Activated T-cell treated with anti-CD3 and anti-CD28 coated beads for 4 hours (primary cell): Measurements from ENCODE around the gene GALC.
"Not testable (repeated sequence)": the region's sequence is repeated elsewhere in the genome, so short reads cannot be mapped to it uniquely, and the experiment has no call there.

Experiments used
- DNase-seq: peaks from one replicate; pipeline ENCODE4 v3.0.0-alpha.2; 2020

The GALC gene

GRCh38 chr14:87992718-87993628 is at the start of gene GALC:
Gene GALC (minus strand): TSS chr14:87993182. CDS start chr14:87993164, 18 bp downstream.
- DNase-seq, result peak; percentile 86

- no peak for DNase-seq
Observed at GRCh38 chr14:88040146-88040545, 47.2 kb upstream of the GALC start.

GRCh38 chr14:88039197-88039596 is 46.2 kb upstream of the GALC start:
- no peak for DNase-seq

GRCh38 chr14:88037325-88037724 is 44.3 kb upstream of the GALC start:
- DNase-seq, result no peak

GRCh38 chr14:88036422-88036821 is 43.4 kb upstream of the GALC start:
- no peak for DNase-seq

GRCh38 chr14:88034076-88034475 is 41.1 kb upstream of the GALC start:
- no peak for DNase-seq

- DNase-seq, result no peak
Observed at GRCh38 chr14:88032373-88032772, 39.4 kb upstream of the GALC start.

- DNase-seq, result no peak
Observed at GRCh38 chr14:88030892-88031291, 37.9 kb upstream of the GALC start.

- no peak for DNase-seq
Observed at GRCh38 chr14:88030079-88030478, 37.1 kb upstream of the GALC start.

GRCh38 chr14:88029500-88029899 is 36.5 kb upstream of the GALC start:
- DNase-seq, result no peak

GRCh38 chr14:88026890-88027289 is 33.9 kb upstream of the GALC start:
- DNase-seq, result no peak

- DNase-seq, result no peak
Observed at GRCh38 chr14:88025313-88025712, 32.3 kb upstream of the GALC start.

- not testable (repeated sequence) for DNase-seq
Observed at GRCh38 chr14:88024252-88025086, 31.5 kb upstream of the GALC start.

GRCh38 chr14:88023658-88024187 is 30.7 kb upstream of the GALC start:
- DNase-seq, result no peak

GRCh38 chr14:88017535-88017934 is 24.6 kb upstream of the GALC start:
- no peak for DNase-seq

- no peak for DNase-seq
Observed at GRCh38 chr14:88016768-88017167, 23.8 kb upstream of the GALC start.

GRCh38 chr14:88013750-88014349 is 20.9 kb upstream of the GALC start:
- DNase-seq, result no peak

- DNase-seq, result no peak
Observed at GRCh38 chr14:88012495-88012894, 19.5 kb upstream of the GALC start.

GRCh38 chr14:88010331-88010730 is 17.3 kb upstream of the GALC start:
- no peak for DNase-seq

GRCh38 chr14:88009486-88009885 is 16.5 kb upstream of the GALC start:
- DNase-seq, result no peak

- no peak for DNase-seq
Observed at GRCh38 chr14:88008039-88008742, 15.2 kb upstream of the GALC start.

GRCh38 chr14:88007608-88008007 is 14.6 kb upstream of the GALC start:
- no peak for DNase-seq
